Measurements from ENCODE around the gene EYA2.

The EYA2 gene

GRCh38 chr20:46940616-46941015 lies 46.0 kb downstream of the EYA2 start:
- H3K4me3 ChIP-seq (ENCODE audit: low read depth, low read length) = no peak overlapping the region
- TF ChIP-seq MYC (IDR thresholded peaks at IDR 0.05; ENCODE audit: low read depth, low read length) (no peak), POLR2A (IDR thresholded peaks at IDR 0.05; ENCODE audit: extremely low read depth, insufficient read length) (no peak)
- TF ChIP-seq, protein P1, sequence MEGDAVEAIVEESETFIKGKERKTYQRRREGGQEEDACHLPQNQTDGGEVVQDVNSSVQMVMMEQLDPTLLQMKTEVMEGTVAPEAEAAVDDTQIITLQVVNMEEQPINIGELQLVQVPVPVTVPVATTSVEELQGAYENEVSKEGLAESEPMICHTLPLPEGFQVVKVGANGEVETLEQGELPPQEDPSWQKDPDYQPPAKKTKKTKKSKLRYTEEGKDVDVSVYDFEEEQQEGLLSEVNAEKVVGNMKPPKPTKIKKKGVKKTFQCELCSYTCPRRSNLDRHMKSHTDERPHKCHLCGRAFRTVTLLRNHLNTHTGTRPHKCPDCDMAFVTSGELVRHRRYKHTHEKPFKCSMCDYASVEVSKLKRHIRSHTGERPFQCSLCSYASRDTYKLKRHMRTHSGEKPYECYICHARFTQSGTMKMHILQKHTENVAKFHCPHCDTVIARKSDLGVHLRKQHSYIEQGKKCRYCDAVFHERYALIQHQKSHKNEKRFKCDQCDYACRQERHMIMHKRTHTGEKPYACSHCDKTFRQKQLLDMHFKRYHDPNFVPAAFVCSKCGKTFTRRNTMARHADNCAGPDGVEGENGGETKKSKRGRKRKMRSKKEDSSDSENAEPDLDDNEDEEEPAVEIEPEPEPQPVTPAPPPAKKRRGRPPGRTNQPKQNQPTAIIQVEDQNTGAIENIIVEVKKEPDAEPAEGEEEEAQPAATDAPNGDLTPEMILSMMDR (IDR thresholded peaks at IDR 0.05; ENCODE audit: low read depth, low read length) = no peak
- TF ChIP-seq, protein P2, sequence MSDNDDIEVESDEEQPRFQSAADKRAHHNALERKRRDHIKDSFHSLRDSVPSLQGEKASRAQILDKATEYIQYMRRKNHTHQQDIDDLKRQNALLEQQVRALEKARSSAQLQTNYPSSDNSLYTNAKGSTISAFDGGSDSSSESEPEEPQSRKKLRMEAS (IDR thresholded peaks at IDR 0.05; ENCODE audit: low read depth, low read length) = no peak

DNA sequence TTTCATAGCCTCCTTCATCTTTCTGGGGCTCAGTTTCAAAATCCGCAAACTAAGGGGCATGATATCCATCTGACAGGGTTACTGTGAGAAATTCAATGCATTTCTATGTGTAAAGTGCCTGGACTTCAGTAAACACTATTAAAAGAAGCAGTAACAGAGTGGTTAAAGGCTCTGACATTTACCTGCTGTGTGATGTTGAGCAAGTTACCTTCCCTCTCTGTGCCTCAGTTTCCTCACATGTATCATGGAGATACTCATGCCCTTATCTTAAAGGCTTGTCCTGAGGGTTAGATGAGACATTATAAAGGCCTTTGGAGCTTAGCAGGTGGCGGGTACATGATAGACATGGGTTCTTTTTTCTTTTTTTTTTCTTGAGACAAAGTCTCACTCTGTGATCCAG lies 46.8 kb downstream of the EYA2 start:
- TF ChIP-seq, protein P1 (IDR thresholded peaks at IDR 0.05; ENCODE audit: low read depth, low read length) = no peak
- no peak for TF ChIP-seq POLR2A (IDR thresholded peaks at IDR 0.05; ENCODE audit: extremely low read depth, insufficient read length)
- TF ChIP-seq MYC (IDR thresholded peaks at IDR 0.05; ENCODE audit: low read depth, low read length) = no peak
- TF ChIP-seq, protein P2 (IDR thresholded peaks at IDR 0.05; ENCODE audit: low read depth, low read length) = no peak
- no peak overlapping the region for H3K4me3 ChIP-seq (ENCODE audit: low read depth, low read length)
- no peak for DNase-seq (ENCODE audit: low read depth)

More at GRCh38 chr20:46940616-46941015, 46.0 kb downstream of the EYA2 start:
- no peak for DNase-seq (ENCODE audit: low read depth)

DNA sequence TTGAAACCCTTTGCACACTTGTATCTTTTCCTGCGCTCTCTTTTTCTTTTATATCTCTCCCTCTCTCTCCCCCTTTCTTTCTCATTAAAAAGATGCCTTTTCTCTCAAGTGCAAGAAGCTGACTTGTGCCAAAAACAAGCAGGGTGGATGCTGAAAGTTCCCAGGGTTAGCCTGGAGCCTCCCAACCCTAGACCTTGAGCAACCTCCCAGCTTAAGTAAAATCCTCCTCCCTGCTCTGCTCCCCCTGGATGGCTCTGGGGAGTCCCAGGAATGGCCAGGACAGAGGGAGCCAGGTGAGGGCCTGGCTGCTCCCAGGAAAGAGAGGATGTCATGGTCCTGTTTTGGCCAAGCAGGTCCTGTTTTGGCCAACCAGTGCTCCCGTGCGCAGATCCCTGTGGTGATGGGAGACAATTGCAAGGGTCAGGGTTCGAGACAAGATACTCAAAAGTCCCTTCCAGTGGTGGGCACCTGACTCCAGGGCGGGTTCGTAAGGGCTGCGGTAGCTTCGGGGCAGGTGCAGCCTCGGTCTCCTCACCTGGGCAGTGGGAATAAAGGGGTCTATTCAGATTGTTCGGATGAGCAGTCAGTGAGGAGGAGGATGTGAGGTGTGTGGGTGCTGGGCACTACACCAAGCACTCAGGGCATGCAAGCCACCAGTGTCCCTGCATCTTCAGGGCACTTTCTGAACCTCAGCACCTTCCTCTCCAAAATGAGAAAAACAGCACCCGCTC lies 49.4 kb downstream of the EYA2 start:
- TF ChIP-seq, protein P2 (IDR thresholded peaks at IDR 0.05; ENCODE audit: low read depth, low read length) = no peak
- TF ChIP-seq, protein P1 (IDR thresholded peaks at IDR 0.05; ENCODE audit: low read depth, low read length) = no peak
- TF ChIP-seq MYC (IDR thresholded peaks at IDR 0.05; ENCODE audit: low read depth, low read length) (no peak), POLR2A (IDR thresholded peaks at IDR 0.05; ENCODE audit: extremely low read depth, insufficient read length) (no peak)
- no peak for DNase-seq (ENCODE audit: low read depth)
- no peak overlapping the region for H3K4me3 ChIP-seq (ENCODE audit: low read depth, low read length)

DNA sequence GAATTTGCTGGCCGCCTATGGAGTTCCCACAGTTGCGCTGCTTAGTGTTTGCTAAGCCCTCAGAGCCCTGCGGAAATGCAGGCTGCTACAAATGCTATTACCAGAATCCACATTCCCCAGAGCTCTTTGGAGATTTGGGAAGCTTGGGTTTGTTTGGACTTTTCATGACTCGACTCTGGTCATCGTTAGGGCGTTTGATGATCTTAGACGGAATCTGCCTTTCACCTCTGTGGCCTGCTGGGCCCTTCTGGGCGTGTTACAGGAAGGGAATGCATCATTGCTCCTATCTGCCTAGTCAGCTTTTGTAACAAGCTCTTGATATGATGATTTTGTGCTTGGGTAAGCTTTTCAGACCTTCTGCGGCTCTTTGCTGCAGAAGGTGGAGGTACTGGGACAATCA lies 50.8 kb downstream of the EYA2 start:
- no peak for DNase-seq (ENCODE audit: low read depth)
- no peak overlapping the region for H3K4me3 ChIP-seq (ENCODE audit: low read depth, low read length)
- TF ChIP-seq POLR2A (IDR thresholded peaks at IDR 0.05; ENCODE audit: extremely low read depth, insufficient read length) (no peak), MYC (IDR thresholded peaks at IDR 0.05; ENCODE audit: low read depth, low read length) (no peak)
- TF ChIP-seq, protein P1 (IDR thresholded peaks at IDR 0.05; ENCODE audit: low read depth, low read length) = no peak
- TF ChIP-seq, protein P2 (IDR thresholded peaks at IDR 0.05; ENCODE audit: low read depth, low read length) = no peak

DNA sequence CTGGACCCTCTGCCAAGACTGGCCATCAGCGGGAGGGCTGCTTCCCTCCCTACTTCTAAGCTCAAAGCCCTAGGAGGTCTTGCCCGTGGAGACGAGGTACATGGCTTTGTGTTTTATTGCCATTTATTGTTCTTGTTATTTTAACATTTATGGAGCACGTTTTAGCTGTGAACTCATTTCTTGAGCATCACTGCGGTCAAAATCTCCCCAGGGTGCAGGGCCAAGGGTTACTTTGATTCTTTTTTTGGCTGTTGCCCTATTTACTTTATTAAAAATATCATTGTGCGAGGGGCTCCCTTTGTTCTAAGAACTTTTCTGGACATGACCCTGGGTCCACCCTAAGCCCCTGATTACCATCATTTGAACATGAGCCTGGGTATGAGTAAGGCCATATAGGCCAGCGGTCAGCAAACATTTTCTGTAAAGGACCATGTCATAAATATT lies 51.6 kb downstream of the EYA2 start:
- no peak for DNase-seq (ENCODE audit: low read depth)
- no peak overlapping the region for H3K4me3 ChIP-seq (ENCODE audit: low read depth, low read length)
- TF ChIP-seq POLR2A (IDR thresholded peaks at IDR 0.05; ENCODE audit: extremely low read depth, insufficient read length) (no peak), MYC (IDR thresholded peaks at IDR 0.05; ENCODE audit: low read depth, low read length) (no peak)
- TF ChIP-seq, protein P1 (IDR thresholded peaks at IDR 0.05; ENCODE audit: low read depth, low read length) = no peak
- TF ChIP-seq, protein P2 (IDR thresholded peaks at IDR 0.05; ENCODE audit: low read depth, low read length) = no peak

All from NB4 (cell line).